SU-DHL-6 (cell line): ENCODE measurements around the gene ATRN.

ENCODE experiments used
- EZH2phosphoT487 ChIP-seq: fragments of 200-600 bp; sonication (generic), shearing (Covaris generic); conservative IDR thresholded peaks from 2 replicates; pipeline ENCODE4 v1.6.1; 2018; ENCODE audit warnings: mild to moderate bottlenecking, antibody characterized with exemption, low read length, moderate library complexity, mixed read lengths
- TF ChIP-seq, protein P1 (sequence below): fragments of 200-600 bp; sonication (generic); IDR thresholded peaks from one replicate; pipeline ENCODE4 v1.5.1; 2017; ENCODE audit warnings: antibody characterized with exemption, mild to moderate bottlenecking, low read length, moderate library complexity; ENCODE audit not compliant: insufficient read depth, poor library complexity, severe bottlenecking

GRCh38 chr20:3545401-3545925 is 74.6 kb downstream of the ATRN start:
- TF ChIP-seq, protein P1, sequence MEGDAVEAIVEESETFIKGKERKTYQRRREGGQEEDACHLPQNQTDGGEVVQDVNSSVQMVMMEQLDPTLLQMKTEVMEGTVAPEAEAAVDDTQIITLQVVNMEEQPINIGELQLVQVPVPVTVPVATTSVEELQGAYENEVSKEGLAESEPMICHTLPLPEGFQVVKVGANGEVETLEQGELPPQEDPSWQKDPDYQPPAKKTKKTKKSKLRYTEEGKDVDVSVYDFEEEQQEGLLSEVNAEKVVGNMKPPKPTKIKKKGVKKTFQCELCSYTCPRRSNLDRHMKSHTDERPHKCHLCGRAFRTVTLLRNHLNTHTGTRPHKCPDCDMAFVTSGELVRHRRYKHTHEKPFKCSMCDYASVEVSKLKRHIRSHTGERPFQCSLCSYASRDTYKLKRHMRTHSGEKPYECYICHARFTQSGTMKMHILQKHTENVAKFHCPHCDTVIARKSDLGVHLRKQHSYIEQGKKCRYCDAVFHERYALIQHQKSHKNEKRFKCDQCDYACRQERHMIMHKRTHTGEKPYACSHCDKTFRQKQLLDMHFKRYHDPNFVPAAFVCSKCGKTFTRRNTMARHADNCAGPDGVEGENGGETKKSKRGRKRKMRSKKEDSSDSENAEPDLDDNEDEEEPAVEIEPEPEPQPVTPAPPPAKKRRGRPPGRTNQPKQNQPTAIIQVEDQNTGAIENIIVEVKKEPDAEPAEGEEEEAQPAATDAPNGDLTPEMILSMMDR: no peak
- no peak for TF ChIP-seq EZH2phosphoT487
